Neural progenitor cell (in vitro differentiated cells): Measurements from ENCODE around the gene EPHB2.

Source experiments
- EZH2 ChIP-seq: fragments of 200-600 bp; sonication (generic); IDR thresholded peaks from 2 replicates; pipeline ENCODE4 v1.6.1; 2017; ENCODE audit warnings: antibody characterized with exemption, mild to moderate bottlenecking, moderate library complexity
- EZH2phosphoT487 ChIP-seq: fragments of 200-600 bp; sonication (generic); IDR thresholded peaks from 2 replicates; pipeline ENCODE4 v1.6.1; 2017; ENCODE audit warnings: antibody characterized with exemption
- TF ChIP-seq, protein P1 (sequence below): fragments of 200-600 bp; sonication (generic); IDR thresholded peaks from 2 replicates; pipeline ENCODE4 v1.5.1; 2017; ENCODE audit warnings: antibody characterized with exemption, mild to moderate bottlenecking

DNA sequence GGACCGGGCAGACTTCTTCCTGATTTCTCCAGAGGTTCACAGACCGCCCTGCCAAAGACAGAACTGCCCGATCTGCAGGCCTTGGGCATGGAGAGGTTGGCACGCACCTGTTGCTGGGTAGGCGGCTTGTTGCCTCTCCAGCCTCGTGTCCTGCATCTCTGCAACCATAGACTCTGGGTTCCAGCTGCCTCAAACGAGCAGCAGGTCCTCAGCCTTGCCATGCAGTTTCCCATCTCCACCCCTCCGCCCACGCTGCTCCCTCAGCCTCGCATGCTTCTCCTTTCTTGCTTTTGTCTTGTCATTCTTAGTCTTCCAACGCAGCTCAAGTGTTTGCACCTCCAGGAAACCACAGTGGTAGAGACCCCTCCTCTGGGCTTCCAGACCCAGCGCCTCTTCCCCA lies 135.8 kb downstream of the EPHB2 start:
- TF ChIP-seq, protein P1, sequence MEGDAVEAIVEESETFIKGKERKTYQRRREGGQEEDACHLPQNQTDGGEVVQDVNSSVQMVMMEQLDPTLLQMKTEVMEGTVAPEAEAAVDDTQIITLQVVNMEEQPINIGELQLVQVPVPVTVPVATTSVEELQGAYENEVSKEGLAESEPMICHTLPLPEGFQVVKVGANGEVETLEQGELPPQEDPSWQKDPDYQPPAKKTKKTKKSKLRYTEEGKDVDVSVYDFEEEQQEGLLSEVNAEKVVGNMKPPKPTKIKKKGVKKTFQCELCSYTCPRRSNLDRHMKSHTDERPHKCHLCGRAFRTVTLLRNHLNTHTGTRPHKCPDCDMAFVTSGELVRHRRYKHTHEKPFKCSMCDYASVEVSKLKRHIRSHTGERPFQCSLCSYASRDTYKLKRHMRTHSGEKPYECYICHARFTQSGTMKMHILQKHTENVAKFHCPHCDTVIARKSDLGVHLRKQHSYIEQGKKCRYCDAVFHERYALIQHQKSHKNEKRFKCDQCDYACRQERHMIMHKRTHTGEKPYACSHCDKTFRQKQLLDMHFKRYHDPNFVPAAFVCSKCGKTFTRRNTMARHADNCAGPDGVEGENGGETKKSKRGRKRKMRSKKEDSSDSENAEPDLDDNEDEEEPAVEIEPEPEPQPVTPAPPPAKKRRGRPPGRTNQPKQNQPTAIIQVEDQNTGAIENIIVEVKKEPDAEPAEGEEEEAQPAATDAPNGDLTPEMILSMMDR, result no peak
- TF ChIP-seq EZH2 (no peak), EZH2phosphoT487 (no peak)
